GM21360 (cell line): Measurements from ENCODE around the gene SLCO4A1.
"Not testable (repeated sequence)": the region's sequence is repeated elsewhere in the genome, so short reads cannot be mapped to it uniquely, and the experiment has no call there.

ENCODE experiments used
- ATAC-seq: cut with Tn5 transposase; IDR thresholded peaks from one replicate; pipeline ENCODE4 v1.9.1; 2021; ENCODE audit warnings: mild to moderate bottlenecking, moderate library complexity; ENCODE audit not compliant: unreplicated experiment

The SLCO4A1 gene

DNA sequence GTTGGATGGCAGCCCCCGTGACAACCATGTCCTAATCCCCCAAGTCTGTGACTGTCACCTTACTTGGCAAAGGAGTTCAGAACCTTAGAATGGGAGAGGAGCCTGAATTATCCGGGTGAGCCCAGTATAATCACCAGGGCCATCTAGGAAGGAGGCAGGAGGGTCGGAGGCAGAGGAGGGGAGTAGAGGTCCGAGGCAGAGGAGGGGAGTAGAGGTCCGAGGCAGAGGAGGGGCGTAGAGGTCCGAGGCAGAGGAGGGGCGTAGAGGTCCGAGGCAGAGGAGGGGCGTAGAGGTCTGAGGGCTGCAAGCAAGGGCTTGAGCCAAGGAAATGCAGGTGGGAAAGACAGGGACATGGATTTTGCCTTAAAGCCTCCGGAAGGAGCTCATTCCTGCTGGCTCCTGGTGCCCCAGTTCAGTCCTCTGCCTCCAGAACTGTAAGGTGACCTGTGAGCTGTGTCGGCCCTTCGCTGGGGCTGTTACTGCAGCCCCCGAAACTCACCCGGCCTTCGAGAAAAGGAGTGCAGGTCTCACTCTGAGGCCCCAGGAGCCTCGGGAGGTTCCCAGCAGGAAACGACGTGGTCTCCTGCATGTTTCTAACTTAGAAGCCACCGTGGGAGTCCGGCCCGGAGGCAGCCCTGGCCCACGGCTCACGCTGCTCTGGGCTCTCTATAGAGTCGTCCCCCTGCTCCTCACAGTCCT is 20.0 kb upstream of the SLCO4A1 start:
- no peak for ATAC-seq

DNA sequence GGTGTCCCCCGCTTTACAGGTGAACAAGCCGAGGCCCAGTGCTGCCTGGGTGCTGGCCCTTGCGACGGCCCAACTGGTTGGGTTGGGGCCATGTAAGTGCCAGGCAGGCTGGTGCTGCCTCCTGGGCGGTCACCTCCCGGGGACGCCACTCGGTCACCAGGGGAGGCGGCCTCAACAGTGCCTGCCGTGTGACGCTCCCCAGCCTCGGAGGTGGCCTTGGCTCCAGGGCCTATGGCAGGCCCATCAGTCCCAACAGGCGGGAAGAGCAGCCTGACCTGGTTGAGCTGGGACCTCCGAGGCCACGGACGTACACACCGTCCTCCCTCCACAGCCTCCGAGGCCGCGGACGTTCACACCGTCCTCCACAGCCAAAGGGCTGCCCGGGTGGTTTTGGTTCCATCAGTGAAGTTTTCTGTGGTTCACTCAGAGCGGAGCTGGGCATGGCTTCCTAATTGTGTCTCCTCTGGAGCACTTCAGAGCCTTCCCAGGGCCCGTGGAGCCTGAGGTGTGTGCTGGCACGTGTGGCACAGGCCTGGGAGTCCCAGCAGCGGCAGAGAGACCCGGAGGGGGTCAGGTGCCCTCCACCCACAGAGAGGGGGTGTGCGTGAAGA is 19.3 kb upstream of the SLCO4A1 start:
- no peak for ATAC-seq

DNA sequence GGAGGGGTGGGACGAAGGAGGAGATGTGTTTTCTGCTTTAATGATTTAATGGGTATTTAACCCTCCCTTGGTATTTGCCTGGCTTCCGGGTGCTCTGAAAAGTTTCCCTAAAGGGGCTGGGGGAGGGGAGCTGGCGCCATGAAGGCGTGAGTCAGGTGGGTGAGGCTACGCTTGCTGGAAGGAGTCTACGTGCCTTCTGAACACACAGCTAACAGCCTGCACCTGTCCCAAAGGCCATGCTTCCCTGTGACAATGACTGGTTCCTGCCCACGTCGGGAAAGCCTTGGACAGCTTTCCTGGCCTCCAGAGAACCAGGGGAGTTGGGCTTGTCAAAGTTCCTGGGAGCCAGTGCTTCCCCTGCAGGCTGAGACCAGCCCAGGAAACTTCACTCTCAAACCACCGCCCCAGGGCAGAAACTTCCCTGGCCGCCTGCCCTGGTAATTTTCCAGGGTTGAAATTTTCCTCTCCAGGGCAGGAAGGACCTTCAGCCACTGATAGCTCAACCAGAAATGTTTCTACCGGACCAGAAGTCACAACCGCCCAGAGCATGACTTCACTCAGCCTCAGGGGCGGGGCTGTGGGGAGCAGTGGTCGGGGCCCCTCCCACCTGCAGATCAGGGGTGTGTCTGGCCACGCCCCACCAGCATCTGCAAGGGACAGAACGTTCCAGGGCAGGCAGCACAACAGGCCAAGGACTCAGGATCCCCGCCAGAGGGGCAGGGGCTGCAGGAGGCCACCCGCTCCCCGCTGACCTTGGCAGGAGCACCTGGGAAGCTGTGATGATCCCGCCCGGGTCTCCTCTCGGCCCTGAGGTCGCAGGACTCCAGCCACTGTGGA is 18.6 kb upstream of the SLCO4A1 start:
- ATAC-seq, result peak; percentile 77

DNA sequence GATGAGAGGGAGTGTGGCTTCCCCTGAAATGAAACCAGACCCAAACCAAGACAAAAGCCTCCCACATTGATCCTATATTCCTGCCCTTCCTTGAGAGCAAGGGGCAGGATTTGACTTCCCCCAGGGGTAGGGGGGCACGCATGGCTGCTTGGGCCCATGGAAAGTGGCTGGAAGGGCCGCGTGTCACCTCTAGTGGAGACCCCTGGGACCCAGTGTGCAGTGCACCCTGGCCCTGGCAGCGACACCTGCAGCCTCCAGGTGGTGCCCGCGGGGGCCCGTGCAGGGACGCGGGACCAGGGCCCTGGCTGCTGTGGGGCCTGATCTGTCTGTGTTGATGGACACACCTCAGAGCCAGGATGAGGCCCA is 18.0 kb upstream of the SLCO4A1 start:
- ATAC-seq, result peak; percentile 35

DNA sequence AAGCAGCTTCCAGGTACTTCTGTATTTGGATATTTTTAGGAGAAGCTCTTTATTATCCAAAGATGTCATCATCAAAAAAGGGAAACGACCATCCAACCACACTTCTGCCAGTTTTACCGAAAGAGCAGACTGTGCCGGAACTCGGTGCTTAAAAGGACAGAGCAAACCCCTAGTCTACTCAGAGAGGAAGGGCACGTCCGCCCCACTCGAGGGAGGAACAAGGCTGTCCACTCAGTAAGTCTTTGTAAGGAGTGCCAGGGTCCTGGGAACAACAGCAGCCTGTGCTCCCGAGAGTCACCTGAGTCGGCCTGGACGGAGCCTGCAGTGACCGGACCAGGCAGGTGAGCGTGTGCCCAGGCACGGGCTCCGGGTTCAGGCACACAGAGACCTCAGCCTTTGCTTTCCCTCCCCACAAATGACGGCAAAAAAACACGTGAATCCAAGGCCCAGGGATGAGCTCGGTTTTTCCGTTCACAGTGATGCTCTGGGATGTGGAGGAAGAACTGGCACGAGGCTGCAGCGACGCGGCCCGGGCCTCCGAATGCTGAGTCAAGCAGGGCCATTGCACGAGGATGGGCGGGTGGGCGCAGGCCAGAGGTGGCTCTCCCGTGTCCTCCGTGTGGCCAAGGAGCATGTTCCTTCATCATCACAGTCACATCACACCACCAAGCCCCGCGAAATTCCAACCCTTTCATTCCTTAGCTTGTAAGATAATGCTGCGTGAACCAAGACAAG is 17.4 kb upstream of the SLCO4A1 start:
- ATAC-seq, result no peak

DNA sequence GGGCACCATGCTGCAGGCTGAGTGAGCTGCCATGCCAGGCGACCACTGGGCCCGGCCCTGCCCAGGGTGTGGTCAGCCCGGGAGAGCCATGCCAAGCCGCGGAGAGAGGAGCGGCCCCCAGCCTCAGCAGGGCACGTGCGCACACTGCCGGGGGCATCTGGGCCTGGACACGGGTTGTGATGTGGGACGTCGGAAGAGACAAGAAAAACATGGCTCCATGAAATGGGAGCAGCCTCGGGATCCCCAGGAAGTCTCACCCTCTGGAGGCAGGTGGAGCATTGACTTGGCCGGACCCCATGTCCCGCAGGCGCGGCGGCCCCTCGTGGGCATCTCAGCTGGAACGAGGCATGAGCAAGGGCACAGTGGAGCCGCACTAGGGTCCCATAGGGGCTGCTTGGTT is 16.8 kb upstream of the SLCO4A1 start:
- no peak for ATAC-seq

DNA sequence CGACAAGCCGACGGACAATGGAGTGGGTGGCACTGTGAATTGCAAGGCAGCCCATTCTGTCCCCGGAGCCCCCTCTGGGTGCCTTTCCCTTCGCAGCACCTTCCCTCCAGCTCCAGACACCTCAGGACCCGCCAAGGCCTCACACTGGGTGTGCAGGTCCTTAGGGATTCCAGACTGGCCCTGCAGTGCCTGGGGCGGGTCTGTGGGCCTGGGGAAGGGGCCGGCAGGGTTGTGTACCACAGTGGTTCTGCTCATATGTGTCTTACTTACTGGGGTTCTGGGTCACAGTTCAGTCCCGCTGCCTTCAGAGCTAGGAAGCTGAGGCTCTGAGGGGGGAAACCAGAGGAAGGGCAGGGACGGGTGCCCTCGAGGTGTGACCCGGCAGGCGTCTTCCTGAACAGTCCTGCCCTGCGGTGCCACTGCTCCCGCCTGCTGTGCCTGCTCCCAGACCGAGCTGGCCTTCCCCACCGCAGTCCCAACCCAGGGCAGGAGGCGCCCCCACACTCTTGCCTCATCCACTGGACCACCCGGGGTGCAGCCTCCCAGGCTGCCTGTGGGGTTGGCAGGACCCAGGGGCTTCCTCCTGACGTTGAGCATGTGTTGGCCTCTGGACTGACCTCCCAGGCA is 16.3 kb upstream of the SLCO4A1 start:
- ATAC-seq, result no peak

DNA sequence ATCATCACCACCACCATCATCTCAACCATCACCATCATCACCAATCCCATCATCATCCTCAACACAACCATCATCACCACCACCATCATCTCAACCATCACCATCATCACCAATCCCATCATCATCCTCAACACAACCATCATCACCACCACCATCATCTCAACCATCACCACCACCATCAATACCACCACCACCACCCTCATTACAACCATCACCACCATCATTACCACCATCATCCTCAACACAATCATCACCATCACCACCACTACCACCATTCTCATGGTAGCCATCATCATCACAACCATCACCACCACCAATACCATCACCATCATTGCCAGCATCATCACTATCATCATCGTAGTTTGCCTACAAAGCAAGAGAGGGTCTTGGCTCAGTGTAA is 14.9 kb upstream of the SLCO4A1 start:
- not testable (repeated sequence) for ATAC-seq

DNA sequence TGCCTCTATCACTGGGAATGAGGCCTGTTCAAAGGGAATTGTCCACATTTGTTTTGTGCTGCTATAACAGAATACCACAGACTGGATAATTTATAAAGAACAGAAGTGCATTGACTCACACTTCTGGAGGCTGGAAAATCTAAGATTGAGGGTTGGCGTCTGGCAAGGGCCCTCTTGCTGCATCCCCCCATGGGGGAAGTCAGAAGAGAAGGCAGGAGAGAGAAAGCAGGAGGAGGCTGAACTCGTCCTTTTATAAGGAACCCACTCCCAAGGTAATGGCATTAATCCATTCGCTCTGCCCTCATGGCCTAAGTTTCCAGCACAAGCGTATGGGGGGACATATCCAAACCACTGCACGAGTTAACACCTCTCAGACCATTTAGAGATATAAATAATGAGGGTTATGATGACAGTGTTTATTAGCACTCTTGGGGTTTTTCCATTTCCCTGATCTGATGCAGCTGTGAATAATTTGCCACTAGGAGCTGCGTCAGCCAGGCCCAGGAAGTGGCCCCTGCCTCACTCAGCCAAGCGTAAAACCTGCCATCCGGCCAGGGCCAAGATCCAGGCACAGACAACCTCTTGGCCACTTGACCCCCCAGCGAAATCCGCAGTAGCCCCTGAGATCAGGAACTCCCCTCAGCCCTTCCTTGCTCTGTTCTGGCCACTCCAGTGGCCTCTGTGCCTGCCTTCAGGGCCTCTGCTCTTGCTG is 14.2 kb upstream of the SLCO4A1 start:
- ATAC-seq, result no peak

DNA sequence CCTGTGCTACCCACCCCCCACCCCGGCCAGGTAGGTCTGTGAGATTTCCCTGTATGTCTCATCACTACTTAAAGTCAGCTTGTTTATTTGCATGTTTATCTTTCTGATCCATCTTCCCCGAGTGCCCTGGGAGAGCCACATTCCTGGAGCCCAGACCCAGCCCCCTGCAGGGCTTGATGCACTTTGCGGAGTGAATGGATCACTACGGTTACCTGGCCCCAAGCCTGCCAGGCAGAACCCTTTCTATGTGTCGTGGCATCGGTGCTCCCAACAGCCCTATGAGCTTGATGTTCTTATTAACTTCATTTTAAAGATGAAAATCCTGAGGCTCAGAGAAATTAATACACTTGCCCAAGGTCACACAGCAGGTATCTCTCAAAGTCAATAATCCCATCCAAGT is 13.6 kb upstream of the SLCO4A1 start:
- no peak for ATAC-seq

DNA sequence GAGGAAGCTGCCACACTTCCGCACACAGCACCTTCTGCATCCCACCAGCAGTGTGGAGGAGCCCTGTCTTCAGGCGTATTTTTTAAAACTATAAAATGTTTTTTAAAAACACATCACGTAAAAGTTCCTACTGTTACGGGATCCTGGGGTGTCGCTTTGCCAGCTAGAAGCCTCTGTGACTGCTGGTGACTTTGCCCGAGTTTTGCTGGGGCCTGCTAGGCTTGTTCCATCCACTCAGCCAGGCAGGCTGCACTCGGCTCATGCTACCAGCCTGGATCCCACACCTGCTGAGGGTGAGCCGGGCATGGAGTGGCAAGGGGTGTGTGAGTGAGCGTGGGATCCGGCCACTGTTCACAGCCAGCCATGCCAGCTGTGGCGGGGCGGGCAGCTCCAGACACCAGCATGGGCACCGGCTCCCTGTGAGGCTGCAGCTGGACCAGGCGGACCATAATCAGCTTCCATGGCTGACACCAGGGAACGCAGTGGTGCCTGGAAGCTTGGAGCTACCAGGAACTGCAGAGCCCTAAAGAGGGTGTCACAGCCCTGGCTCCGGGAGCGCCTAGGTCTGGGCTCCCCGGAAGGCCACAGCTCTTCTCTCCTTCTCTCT is 12.3 kb upstream of the SLCO4A1 start:
- no peak for ATAC-seq

DNA sequence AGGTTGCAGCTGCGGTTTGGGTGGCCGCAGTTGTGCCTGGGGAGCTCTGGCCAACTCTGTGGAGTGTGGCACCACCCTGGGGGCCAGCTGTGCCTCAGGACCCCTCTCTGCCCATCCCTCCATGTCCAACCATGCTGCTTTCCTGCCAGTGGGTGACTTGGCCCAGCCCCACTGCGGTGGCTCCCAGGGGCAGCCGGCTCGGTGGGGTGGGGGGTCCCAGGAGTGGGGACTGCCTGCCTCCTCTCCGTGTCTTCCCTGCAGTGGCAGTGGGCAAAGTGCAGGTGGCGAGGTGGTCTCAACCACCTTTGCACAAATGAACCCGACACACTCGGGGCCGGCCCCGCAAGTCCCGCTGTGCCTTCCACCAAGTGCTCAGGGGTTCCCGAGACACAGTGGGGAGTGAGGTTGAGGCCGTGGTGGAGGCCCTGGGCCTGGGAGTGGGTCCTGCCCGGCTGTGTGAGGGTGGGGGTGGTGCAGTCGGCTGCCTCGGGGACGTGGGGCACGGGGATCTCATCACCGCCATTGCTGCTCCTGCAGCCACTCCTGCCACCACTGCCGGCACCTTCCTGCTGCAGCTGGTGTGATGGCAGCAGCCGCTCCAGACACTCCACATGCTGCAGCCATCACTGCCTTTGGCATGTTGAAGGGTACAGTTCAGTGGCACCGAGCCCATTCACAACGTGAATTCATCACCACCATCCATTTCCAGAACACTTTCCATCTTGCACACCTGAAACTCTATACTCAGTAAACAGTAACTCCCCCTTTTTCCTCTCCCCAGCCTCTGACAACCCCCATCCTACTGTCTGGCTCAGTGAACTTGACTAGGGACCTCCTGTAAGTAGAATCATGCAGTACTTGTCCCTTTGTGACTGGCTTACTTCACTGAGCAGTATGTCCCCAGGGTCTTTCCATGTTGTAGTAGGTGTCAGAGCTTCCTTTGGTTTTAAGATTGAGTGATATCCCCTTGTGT is 10.7 kb upstream of the SLCO4A1 start:
- ATAC-seq, result no peak

DNA sequence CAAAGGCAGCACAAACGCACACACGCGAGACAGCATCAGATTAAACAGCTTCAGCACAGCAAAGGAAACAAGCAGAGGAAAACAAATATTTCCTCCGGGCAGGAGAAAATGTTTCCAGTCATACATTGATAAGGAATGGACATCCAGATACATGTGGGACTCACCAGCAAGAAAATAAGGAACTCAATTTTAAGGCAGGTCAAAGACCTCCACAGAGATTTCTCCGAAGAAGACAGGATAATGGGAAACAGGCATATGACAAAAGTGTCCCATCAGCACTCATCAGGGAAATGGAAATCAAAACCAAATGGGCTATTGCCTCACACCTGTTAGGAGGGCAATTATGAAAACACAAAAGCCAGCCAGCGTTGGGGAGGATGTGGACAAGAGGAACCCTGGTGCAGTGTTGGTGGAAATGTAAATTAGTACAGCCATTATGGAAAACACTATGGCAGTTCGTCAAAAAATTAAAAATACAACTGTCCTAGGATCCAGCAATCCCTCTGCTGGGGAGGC is 9.7 kb upstream of the SLCO4A1 start:
- no peak for ATAC-seq

DNA sequence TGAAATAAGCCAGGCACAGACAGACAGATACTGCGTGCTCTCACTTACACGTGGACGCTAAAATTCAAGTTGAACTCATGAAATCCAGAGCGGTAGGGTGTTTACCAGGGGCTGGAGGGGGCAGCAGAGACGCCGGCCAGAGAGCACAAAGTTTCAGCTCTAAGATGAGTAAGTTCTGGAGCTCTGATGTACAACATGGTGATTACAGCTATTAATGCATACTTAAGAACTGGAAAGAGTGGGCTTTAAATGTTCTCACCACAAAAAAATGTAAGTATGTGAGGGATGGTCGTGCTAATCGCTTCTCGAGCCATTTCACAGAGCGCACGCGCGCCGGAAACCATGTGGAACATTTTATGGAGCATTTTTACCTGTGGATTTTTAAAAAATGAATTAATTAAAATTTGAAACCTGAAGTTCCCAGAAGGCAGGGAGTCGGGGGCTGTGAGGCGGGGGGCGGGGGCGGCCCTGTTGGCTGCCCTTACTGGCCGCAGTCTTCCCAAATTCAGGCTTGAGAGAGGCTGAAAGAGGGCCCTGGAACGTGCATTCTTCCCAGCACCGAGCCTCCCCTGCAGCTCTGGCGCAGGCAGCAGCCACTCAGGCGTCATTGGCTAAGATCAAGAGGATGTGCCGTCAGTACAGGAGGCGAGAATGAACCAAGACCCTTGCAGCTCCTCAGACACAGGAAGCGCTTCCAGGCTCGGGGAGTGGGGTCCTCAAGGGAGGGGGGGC is 8.5 kb upstream of the SLCO4A1 start:
- no peak for ATAC-seq

DNA sequence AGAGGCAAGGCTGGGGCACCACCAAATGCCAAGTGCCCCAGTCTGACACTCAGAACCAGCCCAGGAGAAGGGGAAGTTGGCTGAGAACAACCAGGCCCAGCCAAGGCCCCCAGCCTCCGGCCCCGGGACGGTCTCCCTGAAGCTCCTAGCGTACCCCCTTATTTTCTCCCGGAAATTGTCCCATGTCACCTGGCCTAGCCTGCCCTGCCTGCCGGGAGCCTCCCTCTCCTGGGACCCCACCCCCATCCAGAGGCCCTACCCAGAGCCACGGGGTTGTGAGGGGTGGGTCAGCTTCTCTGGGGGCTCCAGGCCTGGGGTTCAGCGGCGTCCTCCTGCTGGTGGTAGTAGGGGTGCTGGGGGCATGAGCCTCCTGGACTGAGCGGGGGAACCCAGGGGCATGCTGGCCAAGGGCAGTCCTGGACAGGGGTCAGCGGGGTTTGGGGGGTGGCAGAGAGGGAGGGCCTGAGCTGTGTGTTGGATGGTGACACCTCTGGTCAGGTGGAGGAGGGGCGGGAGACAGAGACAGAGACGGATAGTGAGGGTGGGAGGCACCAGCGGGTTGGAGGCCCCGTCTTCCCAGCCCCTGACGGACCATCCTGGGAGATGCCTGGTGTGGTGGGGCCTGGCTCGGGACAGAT is 7.9 kb upstream of the SLCO4A1 start:
- ATAC-seq, result no peak

DNA sequence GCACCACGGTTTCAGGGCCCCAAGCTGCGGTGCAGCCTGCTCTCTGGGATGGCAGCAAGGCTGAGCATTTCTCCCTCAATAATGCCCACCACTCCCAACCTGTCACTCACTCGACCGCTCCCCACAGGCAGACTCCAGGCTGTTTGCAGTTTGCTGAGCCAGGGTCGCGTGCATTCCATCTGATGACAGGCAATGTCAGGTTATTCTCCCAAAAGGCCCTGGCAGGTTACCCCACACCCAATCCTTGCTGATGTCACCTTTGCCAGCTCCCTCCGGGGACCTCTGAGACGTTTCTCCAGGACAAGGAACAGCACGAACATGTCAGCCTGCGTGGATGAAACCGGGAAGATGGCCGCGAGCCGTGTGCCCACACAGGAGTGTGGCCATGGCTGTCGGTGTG is 7.1 kb upstream of the SLCO4A1 start:
- no peak for ATAC-seq

DNA sequence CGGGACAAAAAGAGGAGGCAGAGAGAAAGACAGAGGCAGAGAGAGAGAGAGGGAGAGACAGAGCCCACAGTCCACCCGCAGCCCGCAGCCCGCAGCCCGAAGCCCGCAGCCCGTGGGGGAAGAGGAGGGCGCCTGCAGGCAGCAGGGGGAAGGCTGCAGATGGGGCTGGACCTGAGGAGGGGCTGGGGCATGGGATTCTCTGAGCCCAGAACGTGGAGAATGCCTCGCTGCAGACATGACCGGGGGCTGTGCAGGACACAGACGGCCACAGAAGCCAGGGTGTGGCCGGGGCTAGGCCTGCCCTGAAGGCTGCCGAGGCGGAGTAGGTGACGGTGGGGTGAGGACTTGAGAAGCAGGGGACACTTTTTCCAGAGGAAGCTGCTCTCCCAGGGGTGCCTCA is 6.5 kb upstream of the SLCO4A1 start:
- no peak for ATAC-seq
